ENCODE measurements around the gene PDGFRB. TPM values are rescaled to one million over a fixed set of nuclear protein-coding genes. Genes with fewer than 3 reads are reported as not detected.

The PDGFRB gene
- total RNA-seq (2014; rRNA removed; shearing (Covaris generic)), result 0.11 and 0.32 TPM in 2 replicates
- 0.65 and 3.3 TPM in 2 replicates for polyA plus RNA-seq (2015; cell fraction: cytosol; rRNA removed)
- 0.26 and 0.95 TPM in 2 replicates for polyA plus RNA-seq (2015; cell fraction: nucleus; rRNA removed)

DNA sequence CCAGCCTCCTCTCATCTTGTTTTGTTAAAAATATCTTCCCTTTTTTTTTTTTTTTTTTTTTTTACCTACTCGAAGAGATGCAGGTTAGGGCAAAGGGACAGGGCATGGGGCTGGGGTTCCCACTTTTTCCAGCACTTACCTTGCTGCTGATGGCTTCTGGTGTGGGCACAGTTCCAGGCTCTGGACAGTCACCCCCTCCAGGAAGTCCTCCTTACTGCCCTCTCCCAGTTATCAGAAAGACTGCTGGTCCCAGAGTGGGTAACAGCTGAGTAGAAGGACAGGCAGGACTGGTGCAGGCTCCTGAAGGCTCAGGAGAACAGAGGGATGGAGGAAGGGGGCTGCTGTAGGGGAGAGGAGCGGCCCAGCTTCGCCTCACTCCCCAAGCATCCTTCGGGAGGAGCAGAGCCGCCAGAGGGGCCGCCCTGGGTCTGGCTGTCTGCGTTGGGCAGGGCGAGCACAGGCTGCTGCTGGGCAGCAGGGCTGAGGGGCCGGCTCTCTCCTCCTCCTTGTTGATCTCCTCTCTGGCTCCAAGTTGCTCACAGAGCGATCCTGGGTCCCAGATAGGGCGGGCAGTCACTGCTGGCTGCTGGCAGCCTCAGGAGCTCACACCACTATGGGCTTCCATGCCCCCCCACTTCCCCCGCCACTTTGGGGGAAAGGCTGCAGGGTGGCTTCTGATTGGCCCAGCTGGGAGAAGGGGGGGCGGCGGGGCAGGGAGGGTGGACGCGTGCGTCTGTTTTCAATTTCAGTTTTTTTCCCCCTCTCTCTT is at the start of gene PDGFRB:
Gene PDGFRB (minus strand): TSS at position 588 of the 769 bp plus-strand sequence. CDS start 18,798 bp downstream, outside the sequence.
- in situ Hi-C loops (cut with HindIII; ENCODE audit: low pct_unique_long_range_greater_than_20kb, low sequenced_read_pairs), result no loop called here
- DNase-seq (ENCODE audit: low read depth, low spot score), result peak; percentile 19

DNA sequence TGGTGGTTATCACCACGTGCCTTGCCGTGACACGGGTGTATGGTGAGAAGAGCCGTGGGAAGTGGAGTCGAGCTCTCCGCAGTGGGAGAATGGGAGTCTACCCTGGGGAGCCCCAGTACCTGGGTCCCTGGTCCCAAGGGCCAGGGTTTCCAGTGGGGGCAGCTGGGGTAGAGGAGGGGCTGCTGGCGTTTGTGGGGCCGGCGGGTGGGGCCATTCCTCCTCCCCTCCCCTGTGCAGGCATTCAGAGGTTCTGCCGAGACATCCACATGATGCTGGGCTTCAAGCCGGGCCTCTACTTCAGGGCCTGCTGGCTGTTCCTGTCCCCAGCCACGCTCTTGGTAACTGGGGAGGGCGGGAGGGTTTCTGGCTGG is 48.9 kb upstream of the PDGFRB start:
- no peak for DNase-seq (ENCODE audit: low read depth, low spot score)
- in situ Hi-C loops (cut with HindIII; ENCODE audit: low pct_unique_long_range_greater_than_20kb, low sequenced_read_pairs), result no loop called here

GRCh38 chr5:150203832-150204589 is 48.4 kb upstream of the PDGFRB start:
- no peak for DNase-seq (ENCODE audit: low read depth, low spot score)
- in situ Hi-C loops (cut with HindIII; ENCODE audit: low pct_unique_long_range_greater_than_20kb, low sequenced_read_pairs), result no loop called here

- in situ Hi-C loops (cut with HindIII; ENCODE audit: low pct_unique_long_range_greater_than_20kb, low sequenced_read_pairs), result no loop called here
- no peak for DNase-seq (ENCODE audit: low read depth, low spot score)
Measured at GRCh38 chr5:150202501-150202900, 46.9 kb upstream of the PDGFRB start.

- no peak for DNase-seq (ENCODE audit: low read depth, low spot score)
- in situ Hi-C loops (cut with HindIII; ENCODE audit: low pct_unique_long_range_greater_than_20kb, low sequenced_read_pairs), result no loop called here
Measured at GRCh38 chr5:150197476-150197875, 41.8 kb upstream of the PDGFRB start.

GRCh38 chr5:150196986-150197385 is 41.3 kb upstream of the PDGFRB start:
- no peak for DNase-seq (ENCODE audit: low read depth, low spot score)
- in situ Hi-C loops (cut with HindIII; ENCODE audit: low pct_unique_long_range_greater_than_20kb, low sequenced_read_pairs), result no loop called here

GRCh38 chr5:150196514-150196913 is 40.9 kb upstream of the PDGFRB start:
- in situ Hi-C loops (cut with HindIII; ENCODE audit: low pct_unique_long_range_greater_than_20kb, low sequenced_read_pairs), result no loop called here
- DNase-seq (ENCODE audit: low read depth, low spot score), result no peak

- no peak for DNase-seq (ENCODE audit: low read depth, low spot score)
- in situ Hi-C loops (cut with HindIII; ENCODE audit: low pct_unique_long_range_greater_than_20kb, low sequenced_read_pairs), result no loop called here
Measured at GRCh38 chr5:150195736-150196485, 40.3 kb upstream of the PDGFRB start.

- in situ Hi-C loops (cut with HindIII; ENCODE audit: low pct_unique_long_range_greater_than_20kb, low sequenced_read_pairs), result no loop called here
- no peak for DNase-seq (ENCODE audit: low read depth, low spot score)
Measured at GRCh38 chr5:150192462-150192861, 36.8 kb upstream of the PDGFRB start.

GRCh38 chr5:150190987-150191386 is 35.3 kb upstream of the PDGFRB start:
- in situ Hi-C loops (cut with HindIII; ENCODE audit: low pct_unique_long_range_greater_than_20kb, low sequenced_read_pairs), result no loop called here
- no peak for DNase-seq (ENCODE audit: low read depth, low spot score)

DNA sequence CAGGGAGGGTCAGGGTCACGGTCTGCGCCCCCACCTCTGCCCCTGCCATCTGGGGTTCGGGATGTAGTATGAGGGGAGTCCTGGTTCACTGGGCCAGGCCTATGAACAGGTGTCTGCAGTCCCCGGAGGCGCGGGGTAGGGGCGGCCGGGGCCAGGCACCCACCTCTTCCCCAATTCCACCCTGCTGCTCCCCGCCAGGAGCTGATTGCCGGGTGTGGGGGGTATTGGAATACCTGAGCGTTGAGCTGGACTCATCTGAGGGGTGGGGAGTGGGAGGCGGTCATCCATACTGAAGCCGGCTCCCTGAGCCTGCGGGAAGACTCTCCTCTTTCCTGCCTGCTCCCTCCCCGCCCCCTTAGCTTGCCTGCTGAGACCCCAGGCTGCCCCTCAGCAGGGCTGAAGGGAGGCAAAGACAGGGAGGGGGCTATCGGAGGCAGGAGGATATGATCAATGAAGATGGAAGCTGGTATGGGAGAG is 34.9 kb upstream of the PDGFRB start:
- in situ Hi-C loops (cut with HindIII; ENCODE audit: low pct_unique_long_range_greater_than_20kb, low sequenced_read_pairs), result no loop called here
- DNase-seq (ENCODE audit: low read depth, low spot score), result no peak

GRCh38 chr5:150189728-150190502 is 34.3 kb upstream of the PDGFRB start, which contains the start of gene SLC6A7:
SLC6A7 (plus strand) TSS chr5:150190062; CDS start chr5:150190328, 266 bp downstream.
- in situ Hi-C loops (cut with HindIII; ENCODE audit: low pct_unique_long_range_greater_than_20kb, low sequenced_read_pairs), result no loop called here
- DNase-seq (ENCODE audit: low read depth, low spot score), result no peak

DNA sequence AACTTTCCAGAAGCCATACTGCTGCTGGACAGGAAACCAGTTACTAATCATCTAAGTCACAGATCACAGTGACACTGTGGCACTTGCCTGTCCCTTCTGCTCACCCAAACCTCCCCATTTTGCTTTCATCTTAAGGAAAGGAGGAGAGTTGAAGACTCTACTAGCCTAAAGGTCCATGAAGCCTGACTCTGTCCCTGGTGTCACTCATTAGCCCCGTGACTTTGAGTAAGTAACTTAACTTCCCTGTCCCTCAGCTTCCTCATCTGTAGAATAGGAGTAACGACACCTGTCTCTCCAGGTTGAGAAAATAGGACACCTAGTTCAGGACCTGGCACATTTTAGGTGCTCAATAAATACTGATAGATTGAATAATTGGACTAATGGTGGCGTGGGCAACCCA is 33.7 kb upstream of the PDGFRB start:
- in situ Hi-C loops (cut with HindIII; ENCODE audit: low pct_unique_long_range_greater_than_20kb, low sequenced_read_pairs), result no loop called here
- no peak for DNase-seq (ENCODE audit: low read depth, low spot score)

- DNase-seq (ENCODE audit: low read depth, low spot score), result no peak
- in situ Hi-C loops (cut with HindIII; ENCODE audit: low pct_unique_long_range_greater_than_20kb, low sequenced_read_pairs), result no loop called here
Measured at GRCh38 chr5:150188146-150188842, 32.6 kb upstream of the PDGFRB start.

DNA sequence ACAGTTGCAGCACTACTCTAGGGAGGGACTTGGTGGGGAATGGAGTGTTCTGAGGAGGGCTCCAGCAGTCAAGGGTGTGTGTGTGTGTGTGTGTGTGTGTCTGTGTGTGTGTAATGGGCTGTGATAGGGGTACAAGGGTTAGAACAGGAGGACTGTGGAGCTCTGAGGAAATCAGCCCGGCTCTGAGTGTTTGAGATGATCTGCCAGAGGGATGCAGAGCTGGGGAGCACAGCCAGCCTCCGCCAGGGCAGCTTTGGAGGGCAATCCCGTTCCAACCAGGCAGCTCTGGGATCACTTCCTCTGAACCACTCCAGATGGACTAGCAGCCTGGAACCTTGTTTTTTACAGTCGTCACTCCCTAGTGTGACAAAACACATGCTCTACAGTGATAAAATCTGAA is 31.3 kb upstream of the PDGFRB start:
- in situ Hi-C loops (cut with HindIII; ENCODE audit: low pct_unique_long_range_greater_than_20kb, low sequenced_read_pairs), result no loop called here
- no peak for DNase-seq (ENCODE audit: low read depth, low spot score)

- in situ Hi-C loops (cut with HindIII; ENCODE audit: low pct_unique_long_range_greater_than_20kb, low sequenced_read_pairs), result no loop called here
- DNase-seq (ENCODE audit: low read depth, low spot score), result no peak
Measured at GRCh38 chr5:150186137-150186536, 30.5 kb upstream of the PDGFRB start.
